HEK293 (cell line): ENCODE results near the gene ZNF326.

Source experiments
- BCL11A ChIP-seq: fragments of 450-650 bp; formaldehyde crosslinking; IDR thresholded peaks from 2 replicates; pipeline ENCODE4 v1.5.1; 2016; ENCODE audit warnings: low read depth, missing biosample characterization, missing genetic modification characterization
- BCL11B ChIP-seq: fragments of 450-650 bp; formaldehyde crosslinking; IDR thresholded peaks from 2 replicates; pipeline ENCODE4 v1.5.1; 2016; ENCODE audit warnings: low read depth, missing biosample characterization, missing genetic modification characterization
- GFI1B ChIP-seq: fragments of 450-650 bp; formaldehyde crosslinking; IDR thresholded peaks from 2 replicates; pipeline ENCODE4 v1.5.1; 2016; ENCODE audit warnings: missing biosample characterization, missing genetic modification characterization
- HOXC10 ChIP-seq: sonication (generic); formaldehyde crosslinking; IDR thresholded peaks from 2 replicates; pipeline ENCODE4 v1.8.1; 2023; ENCODE audit warnings: mild to moderate bottlenecking, missing genetic modification reagents
- IKZF3 ChIP-seq: fragments of 450-650 bp; IDR thresholded peaks from 2 replicates; pipeline ENCODE4 v1.5.0; 2018; ENCODE audit warnings: missing biosample characterization, mild to moderate bottlenecking, missing genetic modification characterization, moderate library complexity
- KLF16 ChIP-seq: fragments of 450-650 bp; formaldehyde crosslinking; IDR thresholded peaks from 2 replicates; pipeline ENCODE4 v1.5.1; 2017; ENCODE audit warnings: missing biosample characterization, missing genetic modification characterization
- SP7 ChIP-seq: fragments of 450-650 bp; formaldehyde crosslinking; IDR thresholded peaks from 2 replicates; pipeline ENCODE4 v1.5.1; 2016; ENCODE audit warnings: missing biosample characterization, missing genetic modification characterization
- WT1 ChIP-seq: fragments of 450-650 bp; formaldehyde crosslinking; IDR thresholded peaks from 2 replicates; pipeline ENCODE4 v1.5.1; 2016; ENCODE audit warnings: missing biosample characterization, missing genetic modification characterization
- YY2 ChIP-seq: fragments of 450-650 bp; formaldehyde crosslinking; IDR thresholded peaks from 2 replicates; pipeline ENCODE4 v1.5.1; 2016; ENCODE audit warnings: missing biosample characterization, missing genetic modification characterization
- ZIC2 ChIP-seq: fragments of 450-650 bp; formaldehyde crosslinking; IDR thresholded peaks from 2 replicates; pipeline ENCODE4 v1.5.1; 2016; ENCODE audit warnings: missing biosample characterization, missing genetic modification characterization
- ZNF10 ChIP-seq: fragments of 450-650 bp; formaldehyde crosslinking; IDR thresholded peaks from 2 replicates; pipeline ENCODE4 v1.5.1; 2017; ENCODE audit warnings: missing biosample characterization, missing genetic modification characterization
- ZNF146 ChIP-seq: fragments of 450-650 bp; formaldehyde crosslinking; IDR thresholded peaks from 2 replicates; pipeline ENCODE4 v1.5.1; 2016; ENCODE audit warnings: missing biosample characterization, missing genetic modification characterization
- ZNF155 ChIP-seq: fragments of 450-650 bp; formaldehyde crosslinking; IDR thresholded peaks from 2 replicates; pipeline ENCODE4 v1.5.1; 2016; ENCODE audit warnings: missing biosample characterization, missing genetic modification characterization
- ZNF184 ChIP-seq: fragments of 450-650 bp; IDR thresholded peaks from 2 replicates; pipeline ENCODE4 v1.5.1; 2018; ENCODE audit warnings: missing biosample characterization, mild to moderate bottlenecking, missing genetic modification characterization
- ZNF19 ChIP-seq: fragments of 450-650 bp; formaldehyde crosslinking; IDR thresholded peaks from 2 replicates; pipeline ENCODE4; 2016; ENCODE audit warnings: missing biosample characterization, missing genetic modification characterization, low read depth
- ZNF404 ChIP-seq: fragments of 450-650 bp; formaldehyde crosslinking; IDR thresholded peaks from 2 replicates; pipeline ENCODE4 v1.5.1; 2017; ENCODE audit warnings: missing biosample characterization, missing genetic modification characterization
- ZNF501 ChIP-seq: fragments of 450-650 bp; formaldehyde crosslinking; IDR thresholded peaks from 2 replicates; pipeline ENCODE4 v1.5.1; 2016; ENCODE audit warnings: missing biosample characterization, missing genetic modification characterization
- ZNF544 ChIP-seq: fragments of 450-650 bp; formaldehyde crosslinking; IDR thresholded peaks from 2 replicates; pipeline ENCODE4 v1.5.0; 2017; ENCODE audit warnings: missing biosample characterization, missing genetic modification characterization
- ZNF548 ChIP-seq: fragments of 450-650 bp; formaldehyde crosslinking; IDR thresholded peaks from 2 replicates; pipeline ENCODE4 v1.5.1; 2016; ENCODE audit warnings: missing biosample characterization, missing genetic modification characterization
- ZNF561 ChIP-seq: fragments of 450-650 bp; IDR thresholded peaks from 2 replicates; pipeline ENCODE4 v1.5.1; 2018; ENCODE audit warnings: missing biosample characterization, missing genetic modification characterization, borderline replicate concordance
- ZNF585B ChIP-seq: fragments of 450-650 bp; formaldehyde crosslinking; IDR thresholded peaks from 2 replicates; pipeline ENCODE4 v1.5.1; 2016; ENCODE audit warnings: missing biosample characterization, missing genetic modification characterization
- ZNF600 ChIP-seq: fragments of 450-650 bp; formaldehyde crosslinking; IDR thresholded peaks from 2 replicates; pipeline ENCODE4 v1.5.1; 2016; ENCODE audit warnings: missing biosample characterization, missing genetic modification characterization
- ZNF654 ChIP-seq: fragments of 450-650 bp; formaldehyde crosslinking; IDR thresholded peaks from 2 replicates; pipeline ENCODE4 v1.5.1; 2016; ENCODE audit warnings: low read depth, missing biosample characterization, missing genetic modification characterization
- ZNF664 ChIP-seq: fragments of 450-650 bp; formaldehyde crosslinking; IDR thresholded peaks from 2 replicates; pipeline ENCODE4 v1.5.1; 2016; ENCODE audit warnings: missing biosample characterization, missing genetic modification characterization
- ZNF701 ChIP-seq: fragments of 450-650 bp; formaldehyde crosslinking; IDR thresholded peaks from 2 replicates; pipeline ENCODE4 v1.5.1; 2016; ENCODE audit warnings: missing biosample characterization, missing genetic modification characterization
- ZNF791 ChIP-seq: fragments of 450-650 bp; formaldehyde crosslinking; IDR thresholded peaks from 2 replicates; pipeline ENCODE4 v1.5.1; 2016; ENCODE audit warnings: missing biosample characterization, missing genetic modification characterization
- TF ChIP-seq, protein P1 (sequence below): fragments of 450-650 bp; formaldehyde crosslinking; IDR thresholded peaks from 2 replicates; pipeline ENCODE4 v1.5.0; 2017; ENCODE audit warnings: missing biosample characterization, missing genetic modification characterization, borderline replicate concordance
- TF ChIP-seq, protein P2 (sequence below): fragments of 450-650 bp; formaldehyde crosslinking; IDR thresholded peaks from 2 replicates; pipeline ENCODE4 v1.5.1; 2016; ENCODE audit warnings: missing biosample characterization, missing genetic modification characterization
- TF ChIP-seq, protein P3 (sequence below): fragments of 450-650 bp; formaldehyde crosslinking; IDR thresholded peaks from 2 replicates; pipeline ENCODE4 v1.5.1; 2016; ENCODE audit warnings: missing biosample characterization, missing genetic modification characterization
- TF ChIP-seq, protein P4 (sequence below): fragments of 450-650 bp; formaldehyde crosslinking; IDR thresholded peaks from 2 replicates; pipeline ENCODE4 v1.5.1; 2016; ENCODE audit warnings: missing biosample characterization, missing genetic modification characterization, borderline replicate concordance
- TF ChIP-seq, protein P5 (sequence below): fragments of 450-650 bp; IDR thresholded peaks from 2 replicates; pipeline ENCODE4 v1.5.1; 2018; ENCODE audit warnings: missing biosample characterization, mild to moderate bottlenecking, missing genetic modification characterization

Gene ZNF326

DNA sequence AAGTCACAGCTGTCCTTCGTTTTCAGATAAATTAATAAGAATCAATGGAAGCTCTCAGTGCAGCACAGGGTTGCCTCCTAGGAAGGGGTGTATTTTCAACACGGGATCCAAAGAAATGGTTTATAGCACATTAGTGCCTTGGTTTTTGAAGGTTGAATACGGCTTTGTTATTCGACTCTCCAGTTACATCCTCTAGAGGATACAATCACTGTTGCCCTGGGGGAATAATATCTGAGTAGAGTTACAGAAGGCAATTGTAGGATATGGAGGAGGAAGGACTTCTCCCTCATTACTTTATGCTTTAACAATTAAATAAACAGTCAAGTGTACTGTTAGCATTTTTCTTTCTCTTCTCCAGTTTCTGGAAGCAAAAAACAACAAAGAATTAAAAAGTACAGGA lies 14.3 kb upstream of the ZNF326 start (continued):
- TF ChIP-seq, protein P1, sequence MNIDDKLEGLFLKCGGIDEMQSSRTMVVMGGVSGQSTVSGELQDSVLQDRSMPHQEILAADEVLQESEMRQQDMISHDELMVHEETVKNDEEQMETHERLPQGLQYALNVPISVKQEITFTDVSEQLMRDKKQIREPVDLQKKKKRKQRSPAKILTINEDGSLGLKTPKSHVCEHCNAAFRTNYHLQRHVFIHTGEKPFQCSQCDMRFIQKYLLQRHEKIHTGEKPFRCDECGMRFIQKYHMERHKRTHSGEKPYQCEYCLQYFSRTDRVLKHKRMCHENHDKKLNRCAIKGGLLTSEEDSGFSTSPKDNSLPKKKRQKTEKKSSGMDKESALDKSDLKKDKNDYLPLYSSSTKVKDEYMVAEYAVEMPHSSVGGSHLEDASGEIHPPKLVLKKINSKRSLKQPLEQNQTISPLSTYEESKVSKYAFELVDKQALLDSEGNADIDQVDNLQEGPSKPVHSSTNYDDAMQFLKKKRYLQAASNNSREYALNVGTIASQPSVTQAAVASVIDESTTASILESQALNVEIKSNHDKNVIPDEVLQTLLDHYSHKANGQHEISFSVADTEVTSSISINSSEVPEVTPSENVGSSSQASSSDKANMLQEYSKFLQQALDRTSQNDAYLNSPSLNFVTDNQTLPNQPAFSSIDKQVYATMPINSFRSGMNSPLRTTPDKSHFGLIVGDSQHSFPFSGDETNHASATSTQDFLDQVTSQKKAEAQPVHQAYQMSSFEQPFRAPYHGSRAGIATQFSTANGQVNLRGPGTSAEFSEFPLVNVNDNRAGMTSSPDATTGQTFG (tag by site-specific recombination), result no peak
- TF ChIP-seq, protein P2, sequence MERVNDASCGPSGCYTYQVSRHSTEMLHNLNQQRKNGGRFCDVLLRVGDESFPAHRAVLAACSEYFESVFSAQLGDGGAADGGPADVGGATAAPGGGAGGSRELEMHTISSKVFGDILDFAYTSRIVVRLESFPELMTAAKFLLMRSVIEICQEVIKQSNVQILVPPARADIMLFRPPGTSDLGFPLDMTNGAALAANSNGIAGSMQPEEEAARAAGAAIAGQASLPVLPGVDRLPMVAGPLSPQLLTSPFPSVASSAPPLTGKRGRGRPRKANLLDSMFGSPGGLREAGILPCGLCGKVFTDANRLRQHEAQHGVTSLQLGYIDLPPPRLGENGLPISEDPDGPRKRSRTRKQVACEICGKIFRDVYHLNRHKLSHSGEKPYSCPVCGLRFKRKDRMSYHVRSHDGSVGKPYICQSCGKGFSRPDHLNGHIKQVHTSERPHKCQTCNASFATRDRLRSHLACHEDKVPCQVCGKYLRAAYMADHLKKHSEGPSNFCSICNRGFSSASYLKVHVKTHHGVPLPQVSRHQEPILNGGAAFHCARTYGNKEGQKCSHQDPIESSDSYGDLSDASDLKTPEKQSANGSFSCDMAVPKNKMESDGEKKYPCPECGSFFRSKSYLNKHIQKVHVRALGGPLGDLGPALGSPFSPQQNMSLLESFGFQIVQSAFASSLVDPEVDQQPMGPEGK (tag by site-specific recombination), result no peak
- TF ChIP-seq KLF16 (tag by site-specific recombination) (no peak), ZNF184 (tag by site-specific recombination) (no peak), ZNF701 (tag by site-specific recombination) (no peak), ZNF600 (tag by site-specific recombination) (peak; percentile 40; the same call in 1 of the 2 replicates), YY2 (tag by site-specific recombination) (no peak), SP7 (0 out of 2 replicates have a peak, but pooled peaks have one; percentile 13), ZIC2 (tag by site-specific recombination) (no peak), IKZF3 (tag by site-specific recombination) (0 out of 2 replicates have a peak, but pooled peaks have one; percentile 43), WT1 (tag by site-specific recombination) (peak; percentile 67), ZNF501 (no peak), GFI1B (peak; percentile 44; the same call in 1 of the 2 replicates), ZNF544 (tag by site-specific recombination) (no peak), BCL11A (tag by site-specific recombination) (no peak), ZNF19 (tag by site-specific recombination) (no peak), HOXC10 (CRISPR knock-in tag) (no peak), ZNF146 (tag by site-specific recombination) (no peak), ZNF585B (no peak), ZNF791 (tag by site-specific recombination) (no peak), ZNF561 (tag by site-specific recombination) (no peak), ZNF664 (tag by site-specific recombination) (no peak), ZNF155 (tag by site-specific recombination) (no peak), ZNF404 (tag by site-specific recombination) (no peak), ZNF548 (tag by site-specific recombination) (no peak), ZNF654 (tag by site-specific recombination) (0 out of 2 replicates have a peak, but pooled peaks have one; percentile 3), BCL11B (tag by site-specific recombination) (no peak), ZNF10 (tag by site-specific recombination) (no peak)
- TF ChIP-seq, protein P3, sequence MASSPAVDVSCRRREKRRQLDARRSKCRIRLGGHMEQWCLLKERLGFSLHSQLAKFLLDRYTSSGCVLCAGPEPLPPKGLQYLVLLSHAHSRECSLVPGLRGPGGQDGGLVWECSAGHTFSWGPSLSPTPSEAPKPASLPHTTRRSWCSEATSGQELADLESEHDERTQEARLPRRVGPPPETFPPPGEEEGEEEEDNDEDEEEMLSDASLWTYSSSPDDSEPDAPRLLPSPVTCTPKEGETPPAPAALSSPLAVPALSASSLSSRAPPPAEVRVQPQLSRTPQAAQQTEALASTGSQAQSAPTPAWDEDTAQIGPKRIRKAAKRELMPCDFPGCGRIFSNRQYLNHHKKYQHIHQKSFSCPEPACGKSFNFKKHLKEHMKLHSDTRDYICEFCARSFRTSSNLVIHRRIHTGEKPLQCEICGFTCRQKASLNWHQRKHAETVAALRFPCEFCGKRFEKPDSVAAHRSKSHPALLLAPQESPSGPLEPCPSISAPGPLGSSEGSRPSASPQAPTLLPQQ (tag by site-specific recombination), result no peak
- TF ChIP-seq, protein P4, sequence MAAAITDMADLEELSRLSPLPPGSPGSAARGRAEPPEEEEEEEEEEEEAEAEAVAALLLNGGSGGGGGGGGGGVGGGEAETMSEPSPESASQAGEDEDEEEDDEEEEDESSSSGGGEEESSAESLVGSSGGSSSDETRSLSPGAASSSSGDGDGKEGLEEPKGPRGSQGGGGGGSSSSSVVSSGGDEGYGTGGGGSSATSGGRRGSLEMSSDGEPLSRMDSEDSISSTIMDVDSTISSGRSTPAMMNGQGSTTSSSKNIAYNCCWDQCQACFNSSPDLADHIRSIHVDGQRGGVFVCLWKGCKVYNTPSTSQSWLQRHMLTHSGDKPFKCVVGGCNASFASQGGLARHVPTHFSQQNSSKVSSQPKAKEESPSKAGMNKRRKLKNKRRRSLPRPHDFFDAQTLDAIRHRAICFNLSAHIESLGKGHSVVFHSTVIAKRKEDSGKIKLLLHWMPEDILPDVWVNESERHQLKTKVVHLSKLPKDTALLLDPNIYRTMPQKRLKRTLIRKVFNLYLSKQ (tag by site-specific recombination), result no peak
- TF ChIP-seq, protein P5, sequence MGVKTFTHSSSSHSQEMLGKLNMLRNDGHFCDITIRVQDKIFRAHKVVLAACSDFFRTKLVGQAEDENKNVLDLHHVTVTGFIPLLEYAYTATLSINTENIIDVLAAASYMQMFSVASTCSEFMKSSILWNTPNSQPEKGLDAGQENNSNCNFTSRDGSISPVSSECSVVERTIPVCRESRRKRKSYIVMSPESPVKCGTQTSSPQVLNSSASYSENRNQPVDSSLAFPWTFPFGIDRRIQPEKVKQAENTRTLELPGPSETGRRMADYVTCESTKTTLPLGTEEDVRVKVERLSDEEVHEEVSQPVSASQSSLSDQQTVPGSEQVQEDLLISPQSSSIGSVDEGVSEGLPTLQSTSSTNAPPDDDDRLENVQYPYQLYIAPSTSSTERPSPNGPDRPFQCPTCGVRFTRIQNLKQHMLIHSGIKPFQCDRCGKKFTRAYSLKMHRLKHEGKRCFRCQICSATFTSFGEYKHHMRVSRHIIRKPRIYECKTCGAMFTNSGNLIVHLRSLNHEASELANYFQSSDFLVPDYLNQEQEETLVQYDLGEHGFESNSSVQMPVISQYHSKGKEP, result no peak
